IMR-90 (cell line): Measurements from ENCODE around the gene DAD1. TPM values are rescaled to one million over a fixed set of nuclear protein-coding genes. Genes with fewer than 3 reads are reported as not detected.

Source experiments
- ATAC-seq: fragments of 200-7000 bp; cut with Tn5 transposase; 2 replicates; pipeline ENCODE4 v1.9.1; 2020; ENCODE audit warnings: low read depth, mild to moderate bottlenecking, moderate library complexity
- BruUV-seq: library from RNA; stranded (reverse); fragments of 400-500 nt; replicated peaks from 2 replicates; lab custom pipeline; 2021; lab: Mats Ljungman, UMichigan
- CTCF ChIA-PET: fragments of 300-600 bp; formaldehyde crosslinking; extraction: SDS; loops from one replicate; lab custom pipeline; 2021; ENCODE audit warnings: antibody characterized with exemption; lab: Yijun Ruan, JAX
- POLR2A ChIA-PET: fragments of 300-600 bp; sonication (Branson Sonifier 250); formaldehyde crosslinking; loops from one replicate; lab custom pipeline; 2022; ENCODE audit warnings: antibody characterized with exemption; ENCODE audit not compliant: unreplicated experiment; lab: Charles Lee
- DNase-seq: peaks from one replicate; pipeline ENCODE4 v3.0.0; 2013
- H2AFZ ChIP-seq: replicated peaks from 2 replicates; pipeline ENCODE3; 2013; ENCODE audit warnings: low read length, mild to moderate bottlenecking; ENCODE audit not compliant: poor library complexity
- H2AK5ac ChIP-seq: 2 replicates; pipeline ENCODE4 v1.6.1; 2013; ENCODE audit warnings: low read depth, low read length, inconsistent platforms
- H2AK9ac ChIP-seq: replicated peaks from 2 replicates; pipeline ENCODE3; 2013; ENCODE audit warnings: mild to moderate bottlenecking, low read depth, low read length, moderate library complexity; ENCODE audit not compliant: poor library complexity
- H2BK120ac ChIP-seq: 2 replicates; pipeline ENCODE4 v1.6.1; 2013; ENCODE audit warnings: low read depth, low read length, inconsistent platforms
- H2BK15ac ChIP-seq: 3 replicates; pipeline ENCODE4 v1.6.1; 2013; ENCODE audit warnings: low read depth, low read length, inconsistent platforms
- H2BK20ac ChIP-seq: 2 replicates; pipeline ENCODE4 v1.6.1; 2013; ENCODE audit warnings: low read depth, mild to moderate bottlenecking, inconsistent platforms, low read length, moderate library complexity
- H2BK5ac ChIP-seq: 2 replicates; pipeline ENCODE4 v1.6.1; 2013; ENCODE audit warnings: mild to moderate bottlenecking, low read depth, low read length, inconsistent platforms; ENCODE audit not compliant: poor library complexity, severe bottlenecking
- H3K14ac ChIP-seq: replicated peaks from 2 replicates; pipeline ENCODE4 v1.6.1; 2013; ENCODE audit warnings: low read depth, low read length, inconsistent platforms
- H3K18ac ChIP-seq: 2 replicates; pipeline ENCODE4 v1.6.1; 2013; ENCODE audit warnings: low read depth, low read length, control low read depth
- H3K23ac ChIP-seq: 2 replicates; pipeline ENCODE4 v1.6.1; 2013; ENCODE audit warnings: low read depth, low read length, inconsistent platforms
- H3K27ac ChIP-seq: 2 replicates; pipeline ENCODE4 v1.5.1; 2013; ENCODE audit warnings: mild to moderate bottlenecking, control low read depth, low read length; ENCODE audit not compliant: insufficient read depth
- H3K27me3 ChIP-seq: 2 replicates; pipeline ENCODE4 v1.6.1; 2013; ENCODE audit warnings: low read length; ENCODE audit not compliant: control insufficient read depth, insufficient read depth
- H3K36me3 ChIP-seq: 2 replicates; pipeline ENCODE4 v1.6.1; 2013; ENCODE audit warnings: low read length, mixed read lengths; ENCODE audit not compliant: control insufficient read depth, insufficient read depth
- H3K4ac ChIP-seq: 2 replicates; pipeline ENCODE4 v1.6.1; 2013; ENCODE audit warnings: low read depth, low read length, inconsistent platforms
- H3K4me1 ChIP-seq: 2 replicates; pipeline ENCODE4 v1.6.1; 2013; ENCODE audit warnings: low read length, mixed read lengths; ENCODE audit not compliant: control insufficient read depth, insufficient read depth
- H3K4me2 ChIP-seq: 2 replicates; pipeline ENCODE4 v1.6.1; 2013; ENCODE audit warnings: low read depth, mild to moderate bottlenecking, control low read depth, low read length, moderate library complexity
- H3K4me3 ChIP-seq: 2 replicates; pipeline ENCODE4 v1.5.1; 2013; ENCODE audit warnings: low read depth, mild to moderate bottlenecking, control low read depth, low read length, moderate library complexity; ENCODE audit not compliant: insufficient read depth
- H3K56ac ChIP-seq: 2 replicates; pipeline ENCODE4 v1.6.1; 2013; ENCODE audit warnings: low read length, inconsistent platforms; ENCODE audit not compliant: insufficient read depth; ENCODE audit errors: extremely low read depth
- H3K79me1 ChIP-seq, 2 experiments: 2 replicates each; pipeline ENCODE4 v1.6.1; 2013; ENCODE audit warnings: low read length in 2 of 2, inconsistent platforms in 1 of 2, low read depth in 1 of 2
- H3K9ac ChIP-seq: 2 replicates; pipeline ENCODE4 v1.6.1; 2013; ENCODE audit warnings: low read depth, low read length, control low read depth
- H3K9me1 ChIP-seq: 2 replicates; pipeline ENCODE4 v1.6.1; 2013; ENCODE audit warnings: low read length, inconsistent platforms; ENCODE audit not compliant: insufficient read depth
- H3K9me3 ChIP-seq: 2 replicates; pipeline ENCODE4 v1.6.1; 2013; ENCODE audit warnings: low read length; ENCODE audit not compliant: control insufficient read depth, insufficient read depth
- H4K20me1 ChIP-seq: 2 replicates; pipeline ENCODE4 v1.6.1; 2013; ENCODE audit warnings: low read length, inconsistent platforms; ENCODE audit not compliant: insufficient read depth
- H4K5ac ChIP-seq: 2 replicates; pipeline ENCODE4 v1.6.1; 2013; ENCODE audit warnings: mild to moderate bottlenecking, low read depth, low read length, control low read depth
- H4K8ac ChIP-seq, 2 experiments: 2 replicates each; pipeline ENCODE4 v1.6.1; 2013; ENCODE audit warnings: low read depth in 2 of 2, low read length in 2 of 2, control low read depth in 1 of 2, inconsistent platforms in 1 of 2
- H4K91ac ChIP-seq: 2 replicates; pipeline ENCODE4 v1.6.1; 2013; ENCODE audit warnings: low read depth, low read length, inconsistent platforms; ENCODE audit not compliant: insufficient read depth
- CHD1 ChIP-seq: IDR thresholded peaks from 2 replicates; pipeline ENCODE4 v1.6.1; 2012; ENCODE audit warnings: low read depth, low read length, improper control_type of control experiment
- MAFK ChIP-seq: IDR thresholded peaks from 2 replicates; pipeline ENCODE4 v1.6.1; 2012; ENCODE audit warnings: low read depth, low read length, improper control_type of control experiment
- MAZ ChIP-seq: IDR thresholded peaks from 2 replicates; pipeline ENCODE4 v1.6.1; 2012; ENCODE audit warnings: low read depth, mild to moderate bottlenecking, low read length, improper control_type of control experiment, moderate library complexity, borderline replicate concordance
- MXI1 ChIP-seq: IDR thresholded peaks from 2 replicates; pipeline ENCODE4 v1.6.1; 2012; ENCODE audit warnings: low read depth, mild to moderate bottlenecking, low read length, moderate library complexity, borderline replicate concordance
- NFE2L2 ChIP-seq: fragments of 150-350 bp; IDR thresholded peaks from 2 replicates; pipeline ENCODE4 v1.6.1; 2016; ENCODE audit warnings: low read depth, mild to moderate bottlenecking, low read length
- POLR2A ChIP-seq: IDR thresholded peaks from 2 replicates; pipeline ENCODE4 v1.6.1; 2012; ENCODE audit warnings: mild to moderate bottlenecking, low read depth, low read length
- RCOR1 ChIP-seq: IDR thresholded peaks from 2 replicates; pipeline ENCODE4 v1.6.1; 2012; ENCODE audit warnings: mild to moderate bottlenecking, low read length, improper control_type of control experiment; ENCODE audit not compliant: insufficient replicate concordance
- RFX5 ChIP-seq: IDR thresholded peaks from 2 replicates; pipeline ENCODE4 v1.8.0; 2012; ENCODE audit warnings: low read depth, mild to moderate bottlenecking, low read length, moderate library complexity
- USF2 ChIP-seq: fragments of 150-350 bp; IDR thresholded peaks from 2 replicates; pipeline ENCODE4 v1.6.1; 2017; ENCODE audit warnings: mild to moderate bottlenecking, antibody characterized with exemption, low read length, low read depth
- WGBS, 2 experiments: methylation state at CpG; one replicate each; pipeline versions ENCODE4 v1.1.5 to v1.1.7; 2013; ENCODE audit warnings: missing lambda C conversion rate in 2 of 2; ENCODE audit not compliant: insufficient read length in 1 of 2; ENCODE audit errors: extremely low coverage in 2 of 2; 5-methylcytosine and 5-hydroxymethylcytosine counted together
- dilution Hi-C: fragments of 300-500 bp; cut with HindIII; formaldehyde crosslinking; loops from one replicate; pipeline ENCODE4 v1.14.3; 2018; ENCODE audit warnings: low sequenced_read_pairs; ENCODE audit not compliant: unreplicated experiment
- in situ Hi-C: fragments of 300-500 bp; cut with MboI; formaldehyde crosslinking; loops from 3 replicates; pipeline ENCODE4 v1.14.3; 2019; ENCODE audit warnings: low sequenced_read_pairs, inconsistent platforms, mixed read lengths
- intact Hi-C: fragments of 100-400 bp; cut with micrococcal nuclease; formaldehyde crosslinking; loops from 2 replicates; pipeline ENCODE4 v1.10.0; 2022
- polyA plus RNA-seq, 3 experiments: library from polyadenylated mRNA; depleted of rRNA; stranded (reverse); fragments of >200 nt; gene quantifications; 2 replicates each; pipeline ENCODE4 v1.2.3, GENCODE V29; 2012; ENCODE audit warnings: low replicate concordance in 1 of 3
- total RNA-seq: library from RNA; depleted of rRNA; stranded (reverse); fragments of >200 nt; gene quantifications from 2 replicates; pipeline ENCODE4 v1.2.3, GENCODE V29; 2012
- TF ChIP-seq, protein P1 (sequence below): fragments of 150-350 bp; IDR thresholded peaks from 2 replicates; pipeline ENCODE4 v1.6.1; 2016; ENCODE audit warnings: low read depth, mild to moderate bottlenecking, low read length, moderate library complexity, borderline replicate concordance

The DAD1 gene
- total and polyA plus RNA-seq, 2 of the 4 experiments (the other 2 are of a cell fraction), result 396 to 496 TPM

DNA sequence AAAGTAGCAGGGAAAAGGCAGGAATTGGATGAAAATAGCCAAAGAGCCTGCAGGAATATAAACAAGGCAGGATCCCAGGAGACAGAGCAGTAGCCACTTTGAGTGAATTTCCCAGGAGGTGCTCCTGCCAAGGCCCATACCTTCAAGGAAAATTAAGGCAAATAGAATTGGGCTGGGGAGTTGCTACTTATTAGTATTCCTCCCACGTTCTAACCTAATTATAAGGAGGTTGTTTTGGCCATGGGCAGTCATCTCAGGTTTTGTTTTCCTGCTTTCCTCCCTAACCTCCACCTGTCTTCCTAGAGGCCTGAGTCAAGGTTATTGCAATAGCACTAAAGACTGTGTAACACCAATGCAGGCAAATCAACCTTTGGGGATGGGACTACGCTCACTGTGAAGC, 73.1 kb downstream of the DAD1 start:
- BruUV-seq, result no TSS peak
- Histone ChIP-seq H3K4me3 (no peak overlapping the region), H4K8ac (no peak overlapping the region), H3K23ac (no peak overlapping the region), H3K4me2 (no peak overlapping the region), H4K91ac (no peak overlapping the region), H2BK15ac (no peak overlapping the region), H3K79me1 (no peaks in the 10 kb centered on the region), H3K9ac (no peak overlapping the region), H3K14ac (no peak overlapping the region), H3K4me1 (peaks cover 10% of the 10 kb centered on the region), H3K9me3 (no peaks in the 10 kb centered on the region), H4K20me1 (no peaks in the 10 kb centered on the region), H2BK5ac (no peak overlapping the region), H4K5ac (no peak overlapping the region), H2BK120ac (no peak overlapping the region), H3K36me3 (no peaks in the 10 kb centered on the region), H3K4ac (no peak overlapping the region), H3K18ac (no peak overlapping the region), H3K27ac (no peak overlapping the region), H3K9me1 (0 out of 2 replicates have a peak, but pooled peaks cover 2% of the 10 kb centered on the region), H2BK20ac (no peak overlapping the region), H3K56ac (no peak overlapping the region), H2AK5ac (no peak overlapping the region), H2AFZ (no peak overlapping the region), H3K27me3 (no peaks in the 10 kb centered on the region), H2AK9ac (no peak overlapping the region)
- intact Hi-C loops (no loop called here), dilution Hi-C loops (no loop called here), in situ Hi-C loops (no loop called here)
- WGBS, 2 experiments, result no CpG with 5 or more reads among the region's 2 CpGs
- no peak for ATAC-seq
- no peak for DNase-seq
- CTCF ChIA-PET, result no interaction called here
- POLR2A ChIA-PET, result no interaction called here
- no peak for TF ChIP-seq NFE2L2
- TF ChIP-seq POLR2A, result no peak
- TF ChIP-seq, protein P1, sequence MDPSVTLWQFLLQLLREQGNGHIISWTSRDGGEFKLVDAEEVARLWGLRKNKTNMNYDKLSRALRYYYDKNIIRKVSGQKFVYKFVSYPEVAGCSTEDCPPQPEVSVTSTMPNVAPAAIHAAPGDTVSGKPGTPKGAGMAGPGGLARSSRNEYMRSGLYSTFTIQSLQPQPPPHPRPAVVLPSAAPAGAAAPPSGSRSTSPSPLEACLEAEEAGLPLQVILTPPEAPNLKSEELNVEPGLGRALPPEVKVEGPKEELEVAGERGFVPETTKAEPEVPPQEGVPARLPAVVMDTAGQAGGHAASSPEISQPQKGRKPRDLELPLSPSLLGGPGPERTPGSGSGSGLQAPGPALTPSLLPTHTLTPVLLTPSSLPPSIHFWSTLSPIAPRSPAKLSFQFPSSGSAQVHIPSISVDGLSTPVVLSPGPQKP, result no peak
- no peak for TF ChIP-seq RFX5
- no peak for TF ChIP-seq MXI1
- TF ChIP-seq RCOR1, result no peak
- no peak for TF ChIP-seq USF2
- no peak for TF ChIP-seq MAZ
- TF ChIP-seq CHD1, result no peak
- TF ChIP-seq MAFK, result no peak
